ENCODE measurements around the gene FADS1. TPM values are rescaled to one million over a fixed set of nuclear protein-coding genes. Genes with fewer than 3 reads are reported as not detected.

FADS1 gene
- total RNA-seq, 2 donors from 2014 or later = 39.0 to 52.9 TPM

DNA sequence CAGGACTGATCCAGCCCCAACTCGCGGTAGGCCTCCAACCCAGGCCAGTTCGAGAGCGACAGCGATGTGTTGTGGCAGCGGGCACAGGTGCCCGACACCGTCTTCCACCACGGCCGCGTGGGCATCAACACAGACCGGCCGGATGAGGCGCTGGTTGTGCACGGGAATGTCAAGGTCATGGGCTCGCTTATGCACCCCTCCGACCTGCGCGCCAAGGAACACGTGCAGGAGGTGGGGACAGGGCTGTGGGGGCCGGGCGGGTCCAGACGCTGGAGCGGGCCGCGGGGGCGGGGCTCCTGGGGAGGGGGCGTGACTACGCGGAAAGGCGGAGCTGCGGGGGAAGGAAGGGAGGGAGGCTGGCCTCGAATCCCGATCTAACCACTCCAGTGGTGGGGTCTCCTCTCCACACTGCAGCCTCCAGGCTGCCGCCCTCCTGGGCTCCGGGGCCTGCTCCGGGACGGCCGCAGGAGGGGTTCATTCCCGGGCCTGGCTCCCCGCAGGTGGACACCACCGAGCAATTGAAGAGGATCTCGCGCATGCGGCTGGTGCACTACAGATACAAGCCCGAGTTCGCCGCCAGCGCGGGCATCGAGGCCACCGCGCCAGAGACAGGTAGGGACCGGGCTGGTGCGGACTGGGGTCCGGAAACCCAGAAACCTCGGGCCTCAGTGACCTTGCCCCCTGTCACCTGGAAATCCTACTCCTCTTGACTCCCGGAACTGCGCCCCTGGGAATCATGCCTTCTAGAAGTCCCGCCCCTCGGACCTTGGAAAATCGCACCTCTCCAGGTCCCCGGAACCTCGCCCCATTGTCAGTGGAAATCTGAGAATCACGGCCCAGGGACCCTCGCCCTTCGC lies 39.3 kb downstream of the FADS1 start:
- H3K27ac ChIP-seq = no peak overlapping the region
- H3K9me3 ChIP-seq = no peaks in the 10 kb centered on the region
- DNase-seq (ENCODE audit: low spot score) (no peak), ATAC-seq (ENCODE audit: insufficient number of reproducible peaks, low FRiP score, low read depth) (no peak)
- TF ChIP-seq CTCF (IDR thresholded peaks at IDR 0.05) = no peak
- peak overlapping the region; percentile 27 for H3K4me3 ChIP-seq
- H3K36me3 ChIP-seq = no peaks in the 10 kb centered on the region
- H3K27me3 ChIP-seq (replicated peaks; ENCODE audit: insufficient read depth) = no peaks in the 10 kb centered on the region
- H3K4me1 ChIP-seq (ENCODE audit: control insufficient read depth in 1 of 2, low read depth in 2 of 2) = no peaks in the 10 kb centered on the region

- TF ChIP-seq CTCF (IDR thresholded peaks at IDR 0.05) = peak; percentile 29
- no peak overlapping the region for H3K27ac ChIP-seq
- ATAC-seq (ENCODE audit: insufficient number of reproducible peaks, low FRiP score, low read depth) (no peak), DNase-seq (ENCODE audit: low spot score) (no peak)
- H3K9me3 ChIP-seq = no peaks in the 10 kb centered on the region
- H3K27me3 ChIP-seq (replicated peaks; ENCODE audit: insufficient read depth) = no peaks in the 10 kb centered on the region
- no peaks in the 10 kb centered on the region for H3K36me3 ChIP-seq
- no peak overlapping the region for H3K4me3 ChIP-seq
- no peaks in the 10 kb centered on the region for H3K4me1 ChIP-seq (ENCODE audit: control insufficient read depth in 1 of 2, low read depth in 2 of 2)
Measured at GRCh38 chr11:61776561-61777075, 40.2 kb downstream of the FADS1 start.

GRCh38 chr11:61775606-61776554 lies 40.9 kb downstream of the FADS1 start:
- no peak for TF ChIP-seq CTCF (IDR thresholded peaks at IDR 0.05)
- ATAC-seq (ENCODE audit: insufficient number of reproducible peaks, low FRiP score, low read depth) = no peak

GRCh38 chr11:61775106-61775505 lies 41.7 kb downstream of the FADS1 start:
- TF ChIP-seq CTCF (IDR thresholded peaks at IDR 0.05) = no peak

More at GRCh38 chr11:61775606-61776554, 40.9 kb downstream of the FADS1 start:
- H3K27ac ChIP-seq = no peak overlapping the region
- H3K4me3 ChIP-seq = no peak overlapping the region
- H3K27me3 ChIP-seq (replicated peaks; ENCODE audit: insufficient read depth) = no peaks in the 10 kb centered on the region
- DNase-seq (ENCODE audit: low spot score) = no peak
- H3K4me1 ChIP-seq (ENCODE audit: control insufficient read depth in 1 of 2, low read depth in 2 of 2) = no peaks in the 10 kb centered on the region
- H3K9me3 ChIP-seq = no peaks in the 10 kb centered on the region
- no peaks in the 10 kb centered on the region for H3K36me3 ChIP-seq

GRCh38 chr11:61774411-61774810 lies 42.4 kb downstream of the FADS1 start:
- Histone ChIP-seq H3K9me3 (no peaks in the 10 kb centered on the region), H3K27me3 (replicated peaks; ENCODE audit: insufficient read depth) (no peaks in the 10 kb centered on the region), H3K27ac (no peak overlapping the region), H3K4me3 (no peak overlapping the region), H3K36me3 (no peaks in the 10 kb centered on the region), H3K4me1 (ENCODE audit: control insufficient read depth in 1 of 2, low read depth in 2 of 2) (no peaks in the 10 kb centered on the region)
- no peak for TF ChIP-seq CTCF (IDR thresholded peaks at IDR 0.05)
- DNase-seq (ENCODE audit: low spot score) (no peak), ATAC-seq (ENCODE audit: insufficient number of reproducible peaks, low FRiP score, low read depth) (no peak)

More at GRCh38 chr11:61775106-61775505, 41.7 kb downstream of the FADS1 start:
- Histone ChIP-seq H3K27me3 (replicated peaks; ENCODE audit: insufficient read depth) (no peaks in the 10 kb centered on the region), H3K9me3 (no peaks in the 10 kb centered on the region), H3K36me3 (no peaks in the 10 kb centered on the region), H3K27ac (no peak overlapping the region), H3K4me1 (ENCODE audit: control insufficient read depth in 1 of 2, low read depth in 2 of 2) (no peaks in the 10 kb centered on the region), H3K4me3 (no peak overlapping the region)
- DNase-seq (ENCODE audit: low spot score) (no peak), ATAC-seq (ENCODE audit: insufficient number of reproducible peaks, low FRiP score, low read depth) (no peak)

Data from thoracic aorta (tissue), 2 donors.